SK-N-SH (cell line): ENCODE data around the gene SPATA16. TPM values are rescaled to one million over a fixed set of nuclear protein-coding genes. Genes with fewer than 3 reads are reported as not detected.

Experiments used
- CTCF ChIA-PET: fragments of 300-600, 350-600 bp; formaldehyde crosslinking; extraction: SDS; loops from one replicate; lab custom pipeline; 2021; lab: Yijun Ruan, JAX
- POLR2A ChIA-PET: fragments of 350-600 bp; sonication (Branson Sonifier 250); formaldehyde crosslinking; extraction: SDS; loops from one replicate; lab custom pipeline; 2020; ENCODE audit warnings: antibody characterized with exemption, inconsistent platforms; lab: Yijun Ruan, JAX
- DNase-seq: peaks from one replicate; pipeline ENCODE4 v3.0.0; 2012
- H2AFZ ChIP-seq: fragments of 200-600 bp; sonication (generic); 2 replicates; pipeline ENCODE4 v1.8.1; 2016; ENCODE audit warnings: antibody characterized with exemption, mild to moderate bottlenecking, low read depth
- H3F3A ChIP-seq: fragments of 200-600 bp; sonication (generic); replicated peaks from 2 replicates; pipeline ENCODE3; 2016; ENCODE audit warnings: antibody characterized with exemption, mild to moderate bottlenecking; ENCODE audit not compliant: insufficient read depth
- H3K27ac ChIP-seq, 2 experiments: fragments of 200-500 bp in 1 of 2; fragments of 200-600 bp in 1 of 2; sonication (Bioruptor generic) in 1 of 2; sonication (generic), shearing (Covaris generic) in 1 of 2; 2 replicates each; pipeline versions ENCODE4 v1.5.1 to v1.6.1; 2014 to 2016; ENCODE audit warnings: low read depth in 2 of 2, inconsistent platforms in 1 of 2, low read length in 1 of 2, mild to moderate bottlenecking in 1 of 2, mixed read lengths in 1 of 2
- H3K27me3 ChIP-seq: fragments of 200-600 bp; sonication (generic), shearing (Covaris generic); 2 replicates; pipeline ENCODE4 v1.6.1; 2016; ENCODE audit warnings: mixed run types; ENCODE audit not compliant: insufficient read depth
- H3K36me3 ChIP-seq, 2 experiments: fragments of 200-500 bp in 1 of 2; fragments of 200-600 bp in 1 of 2; sonication (Bioruptor generic) in 1 of 2; sonication (generic) in 1 of 2; replicated peaks in 1 of 2; 2 replicates each; pipeline versions ENCODE3 to v1.5.1; 2014 to 2016; ENCODE audit warnings: low read length in 1 of 2, mild to moderate bottlenecking in 1 of 2; ENCODE audit not compliant: insufficient read depth in 2 of 2, control insufficient read depth in 1 of 2
- H3K4me1 ChIP-seq, 2 experiments: fragments of 200-500 bp in 1 of 2; fragments of 200-600 bp in 1 of 2; sonication (Bioruptor generic) in 1 of 2; sonication (generic), shearing (Covaris generic) in 1 of 2; 2 replicates each; pipeline versions ENCODE4 v1.5.1 to v1.6.1; 2014 to 2016; ENCODE audit warnings: low read depth in 1 of 2, low read length in 1 of 2, mixed run types in 1 of 2; ENCODE audit not compliant: insufficient read depth in 2 of 2, control insufficient read depth in 1 of 2
- H3K4me2 ChIP-seq: fragments of 200-600 bp; sonication (generic), shearing (Covaris generic); 2 replicates; pipeline ENCODE4 v1.6.1; 2017; ENCODE audit warnings: mixed run types
- H3K4me3 ChIP-seq, 2 experiments: fragments of 200-500 bp in 1 of 2; fragments of 200-600 bp in 1 of 2; sonication (Bioruptor generic) in 1 of 2; sonication (generic), shearing (Covaris generic) in 1 of 2; 2 replicates each; pipeline versions ENCODE4 v1.5.1 to v1.8.1; 2014 to 2016; ENCODE audit warnings: low read depth in 2 of 2, inconsistent platforms in 1 of 2, low read length in 1 of 2, mild to moderate bottlenecking in 1 of 2, mixed read lengths in 1 of 2, moderate library complexity in 1 of 2
- H3K79me2 ChIP-seq: fragments of 200-600 bp; sonication (generic); 2 replicates; pipeline ENCODE4 v1.8.1; 2017; ENCODE audit warnings: mild to moderate bottlenecking; ENCODE audit not compliant: insufficient read depth
- H3K9ac ChIP-seq: fragments of 200-600 bp; sonication (generic); 2 replicates; pipeline ENCODE4 v1.6.1; 2017; ENCODE audit warnings: mixed run types
- H3K9me2 ChIP-seq: fragments of 200-600 bp; sonication (generic); 2 replicates; pipeline ENCODE4 v1.6.1; 2017; ENCODE audit warnings: mixed run types
- H3K9me3 ChIP-seq: fragments of 200-600 bp; sonication (generic); 2 replicates; pipeline ENCODE4 v1.6.1; 2017; ENCODE audit warnings: mixed run types, mild to moderate bottlenecking, moderate library complexity
- H4K20me1 ChIP-seq: fragments of 200-600 bp; sonication (generic); 2 replicates; pipeline ENCODE4 v1.6.1; 2017; ENCODE audit warnings: mild to moderate bottlenecking, mixed run types; ENCODE audit not compliant: insufficient read depth
- CHD2 ChIP-seq: fragments of 150-350 bp; IDR thresholded peaks from 2 replicates; pipeline ENCODE4 v1.6.1; 2018; ENCODE audit warnings: low read length; ENCODE audit not compliant: partially characterized antibody
- EZH2phosphoT487 ChIP-seq: fragments of 200-600 bp; sonication (generic); IDR thresholded peaks from 2 replicates; pipeline ENCODE4 v1.6.1; 2017; ENCODE audit warnings: low read depth, mixed run types, mild to moderate bottlenecking, antibody characterized with exemption, moderate library complexity, borderline replicate concordance
- FOSL2 ChIP-seq: IDR thresholded peaks from 2 replicates; pipeline ENCODE4 v1.4.0; 2012; ENCODE audit warnings: low read depth, mild to moderate bottlenecking, moderate library complexity, borderline replicate concordance
- MXI1 ChIP-seq: IDR thresholded peaks from 2 replicates; pipeline ENCODE4 v1.6.1; 2012; ENCODE audit warnings: mild to moderate bottlenecking, low read depth, low read length, improper control_type of control experiment
- RXRA ChIP-seq: IDR thresholded peaks from 2 replicates; pipeline ENCODE4 v1.4.0; 2012; ENCODE audit warnings: low read depth, mild to moderate bottlenecking, borderline replicate concordance
- SMC3 ChIP-seq: IDR thresholded peaks from 2 replicates; pipeline ENCODE4 v1.6.1; 2012; ENCODE audit warnings: low read depth, low read length, improper control_type of control experiment
- TCF12 ChIP-seq: IDR thresholded peaks from 2 replicates; pipeline ENCODE4 v1.4.0; 2012
- TEAD4 ChIP-seq: IDR thresholded peaks from 2 replicates; pipeline ENCODE4 v1.4.0; 2012; ENCODE audit warnings: mild to moderate bottlenecking, borderline replicate concordance; ENCODE audit not compliant: insufficient read depth
- YY1 ChIP-seq: IDR thresholded peaks from 2 replicates; pipeline ENCODE4 v1.4.0; 2012; ENCODE audit warnings: low read depth, mild to moderate bottlenecking
- WGBS: methylation state at CpG from one replicate; pipeline ENCODE4 v1.1.6; 2017; ENCODE audit warnings: low lambda C conversion rate; 5-methylcytosine and 5-hydroxymethylcytosine counted together
- polyA plus RNA-seq, 3 experiments: library from polyadenylated mRNA; depleted of rRNA; stranded (reverse); fragments of >200 nt; gene quantifications; 2 replicates each; pipeline ENCODE4 v1.2.3, GENCODE V29; 2012
- TF ChIP-seq, protein P1 (sequence below): IDR thresholded peaks from 2 replicates; pipeline ENCODE4 v1.4.0; 2012; ENCODE audit warnings: low read depth
- TF ChIP-seq, protein P2 (sequence below): fragments of 150-350 bp; IDR thresholded peaks from 2 replicates; pipeline ENCODE4 v1.6.1; 2016; ENCODE audit warnings: mild to moderate bottlenecking, low read depth, low read length
- TF ChIP-seq, protein P3 (sequence below): fragments of 150-350 bp; IDR thresholded peaks from 2 replicates; pipeline ENCODE4 v1.6.1; 2017; ENCODE audit warnings: antibody characterized with exemption, low read length, low read depth, borderline replicate concordance
- TF ChIP-seq, protein P4 (sequence below): IDR thresholded peaks from 2 replicates; pipeline ENCODE4 v1.6.1; 2012; ENCODE audit warnings: mild to moderate bottlenecking, low read depth, low read length, moderate library complexity
- TF ChIP-seq, protein P5 (sequence below): IDR thresholded peaks from 2 replicates; pipeline ENCODE4 v1.4.0; 2012; ENCODE audit warnings: low read depth, borderline replicate concordance

SPATA16 gene
- polyA plus RNA-seq, 1 of the 3 experiments (the other 2 are of a cell fraction) = not detected

DNA sequence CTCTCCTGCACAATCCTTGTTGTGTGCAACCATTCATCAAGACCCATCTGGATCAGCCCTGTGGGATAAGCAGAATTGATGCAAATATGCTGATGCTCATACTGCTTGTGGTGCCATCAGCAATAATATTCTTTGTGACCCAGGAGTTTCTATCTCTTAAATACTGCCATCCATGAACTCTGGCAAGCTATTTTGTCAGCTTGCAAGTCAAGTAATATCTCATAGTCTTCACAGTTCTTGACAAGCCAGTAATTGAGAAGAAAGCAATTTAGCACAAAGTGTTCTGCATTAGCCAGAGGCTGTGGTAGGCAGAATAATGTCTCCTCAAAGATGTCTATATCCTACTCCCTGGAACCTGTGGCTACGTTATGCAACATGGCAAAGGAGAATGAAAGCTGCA is 49.0 kb downstream of the SPATA16 start (continued):
- TF ChIP-seq, protein P1, sequence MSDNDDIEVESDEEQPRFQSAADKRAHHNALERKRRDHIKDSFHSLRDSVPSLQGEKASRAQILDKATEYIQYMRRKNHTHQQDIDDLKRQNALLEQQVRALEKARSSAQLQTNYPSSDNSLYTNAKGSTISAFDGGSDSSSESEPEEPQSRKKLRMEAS = no peak
- TF ChIP-seq EZH2phosphoT487 (no peak), SMC3 (no peak), YY1 (no peak)
- TF ChIP-seq, protein P2, sequence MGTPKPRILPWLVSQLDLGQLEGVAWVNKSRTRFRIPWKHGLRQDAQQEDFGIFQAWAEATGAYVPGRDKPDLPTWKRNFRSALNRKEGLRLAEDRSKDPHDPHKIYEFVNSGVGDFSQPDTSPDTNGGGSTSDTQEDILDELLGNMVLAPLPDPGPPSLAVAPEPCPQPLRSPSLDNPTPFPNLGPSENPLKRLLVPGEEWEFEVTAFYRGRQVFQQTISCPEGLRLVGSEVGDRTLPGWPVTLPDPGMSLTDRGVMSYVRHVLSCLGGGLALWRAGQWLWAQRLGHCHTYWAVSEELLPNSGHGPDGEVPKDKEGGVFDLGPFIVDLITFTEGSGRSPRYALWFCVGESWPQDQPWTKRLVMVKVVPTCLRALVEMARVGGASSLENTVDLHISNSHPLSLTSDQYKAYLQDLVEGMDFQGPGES = no peak
- TF ChIP-seq, protein P3, sequence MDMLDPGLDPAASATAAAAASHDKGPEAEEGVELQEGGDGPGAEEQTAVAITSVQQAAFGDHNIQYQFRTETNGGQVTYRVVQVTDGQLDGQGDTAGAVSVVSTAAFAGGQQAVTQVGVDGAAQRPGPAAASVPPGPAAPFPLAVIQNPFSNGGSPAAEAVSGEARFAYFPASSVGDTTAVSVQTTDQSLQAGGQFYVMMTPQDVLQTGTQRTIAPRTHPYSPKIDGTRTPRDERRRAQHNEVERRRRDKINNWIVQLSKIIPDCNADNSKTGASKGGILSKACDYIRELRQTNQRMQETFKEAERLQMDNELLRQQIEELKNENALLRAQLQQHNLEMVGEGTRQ = no peak
- TF ChIP-seq, all 33 proteins: peak for 0

DNA sequence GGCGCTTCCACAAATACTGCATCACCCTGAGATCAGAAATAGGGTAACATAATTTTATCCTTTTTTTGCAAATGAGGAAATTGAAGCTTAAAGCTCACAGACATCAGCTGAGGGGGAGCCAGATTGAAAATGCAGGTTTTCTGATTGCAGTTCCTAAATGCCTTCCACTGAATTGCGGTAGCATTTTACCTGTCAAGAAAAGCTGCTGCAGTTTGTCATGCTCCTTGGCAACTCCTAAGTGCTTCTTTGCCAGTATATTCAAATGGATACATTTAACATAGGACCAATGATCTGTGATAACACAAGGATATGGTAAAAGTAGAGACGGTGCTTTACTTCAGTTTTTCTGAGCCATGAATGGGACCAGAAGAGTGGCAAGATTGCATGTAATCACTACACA is 50.5 kb downstream of the SPATA16 start:
- Histone ChIP-seq H3K9ac (no peak overlapping the region), H4K20me1 (no peaks in the 10 kb centered on the region), H3K4me3 (no peak overlapping the region), H3K4me2 (no peak overlapping the region), H2AFZ (no peak overlapping the region), H3K9me2 (no peaks in the 10 kb centered on the region), H3K4me1 (no peaks in the 10 kb centered on the region), H3K79me2 (no peaks in the 10 kb centered on the region), H3K27me3 (no peaks in the 10 kb centered on the region), H3K27ac (no peak overlapping the region), H3K36me3 (no peaks in the 10 kb centered on the region), H3F3A (no peaks in the 10 kb centered on the region), H3K9me3 (no peaks in the 10 kb centered on the region)
- ChIA-PET CTCF (interaction anchor here (0.7 kb wide), 1 partner anchor 340 kb away, joined by 3 read pairs; no protein-coding TSS in a partner anchor), POLR2A (no interaction called here)
- 51% methylated on average over 3 of the region's 3 CpGs for WGBS
- TF ChIP-seq, protein P4, sequence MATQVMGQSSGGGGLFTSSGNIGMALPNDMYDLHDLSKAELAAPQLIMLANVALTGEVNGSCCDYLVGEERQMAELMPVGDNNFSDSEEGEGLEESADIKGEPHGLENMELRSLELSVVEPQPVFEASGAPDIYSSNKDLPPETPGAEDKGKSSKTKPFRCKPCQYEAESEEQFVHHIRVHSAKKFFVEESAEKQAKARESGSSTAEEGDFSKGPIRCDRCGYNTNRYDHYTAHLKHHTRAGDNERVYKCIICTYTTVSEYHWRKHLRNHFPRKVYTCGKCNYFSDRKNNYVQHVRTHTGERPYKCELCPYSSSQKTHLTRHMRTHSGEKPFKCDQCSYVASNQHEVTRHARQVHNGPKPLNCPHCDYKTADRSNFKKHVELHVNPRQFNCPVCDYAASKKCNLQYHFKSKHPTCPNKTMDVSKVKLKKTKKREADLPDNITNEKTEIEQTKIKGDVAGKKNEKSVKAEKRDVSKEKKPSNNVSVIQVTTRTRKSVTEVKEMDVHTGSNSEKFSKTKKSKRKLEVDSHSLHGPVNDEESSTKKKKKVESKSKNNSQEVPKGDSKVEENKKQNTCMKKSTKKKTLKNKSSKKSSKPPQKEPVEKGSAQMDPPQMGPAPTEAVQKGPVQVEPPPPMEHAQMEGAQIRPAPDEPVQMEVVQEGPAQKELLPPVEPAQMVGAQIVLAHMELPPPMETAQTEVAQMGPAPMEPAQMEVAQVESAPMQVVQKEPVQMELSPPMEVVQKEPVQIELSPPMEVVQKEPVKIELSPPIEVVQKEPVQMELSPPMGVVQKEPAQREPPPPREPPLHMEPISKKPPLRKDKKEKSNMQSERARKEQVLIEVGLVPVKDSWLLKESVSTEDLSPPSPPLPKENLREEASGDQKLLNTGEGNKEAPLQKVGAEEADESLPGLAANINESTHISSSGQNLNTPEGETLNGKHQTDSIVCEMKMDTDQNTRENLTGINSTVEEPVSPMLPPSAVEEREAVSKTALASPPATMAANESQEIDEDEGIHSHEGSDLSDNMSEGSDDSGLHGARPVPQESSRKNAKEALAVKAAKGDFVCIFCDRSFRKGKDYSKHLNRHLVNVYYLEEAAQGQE = no peak
- TF ChIP-seq, protein P5, sequence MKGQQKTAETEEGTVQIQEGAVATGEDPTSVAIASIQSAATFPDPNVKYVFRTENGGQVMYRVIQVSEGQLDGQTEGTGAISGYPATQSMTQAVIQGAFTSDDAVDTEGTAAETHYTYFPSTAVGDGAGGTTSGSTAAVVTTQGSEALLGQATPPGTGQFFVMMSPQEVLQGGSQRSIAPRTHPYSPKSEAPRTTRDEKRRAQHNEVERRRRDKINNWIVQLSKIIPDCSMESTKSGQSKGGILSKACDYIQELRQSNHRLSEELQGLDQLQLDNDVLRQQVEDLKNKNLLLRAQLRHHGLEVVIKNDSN = no peak
- no peak for TF ChIP-seq FOSL2
- no peak for TF ChIP-seq MXI1
- TF ChIP-seq CHD2 = no peak
- TF ChIP-seq TCF12 = no peak
- TF ChIP-seq RXRA = no peak
- TF ChIP-seq, protein P1 = no peak
- no peak for TF ChIP-seq TEAD4
- DNase-seq = no peak
